ENCODE data around the gene TBX4. TPM values are rescaled to one million over a fixed set of nuclear protein-coding genes. Genes with fewer than 3 reads are reported as not detected.

TBX4 gene
- total and polyA plus RNA-seq, 2 of the 13 experiments (the other 11 are each of a cell fraction or from before 2014, with no cell fraction given), result 0.11 to 1.1 TPM

DNA sequence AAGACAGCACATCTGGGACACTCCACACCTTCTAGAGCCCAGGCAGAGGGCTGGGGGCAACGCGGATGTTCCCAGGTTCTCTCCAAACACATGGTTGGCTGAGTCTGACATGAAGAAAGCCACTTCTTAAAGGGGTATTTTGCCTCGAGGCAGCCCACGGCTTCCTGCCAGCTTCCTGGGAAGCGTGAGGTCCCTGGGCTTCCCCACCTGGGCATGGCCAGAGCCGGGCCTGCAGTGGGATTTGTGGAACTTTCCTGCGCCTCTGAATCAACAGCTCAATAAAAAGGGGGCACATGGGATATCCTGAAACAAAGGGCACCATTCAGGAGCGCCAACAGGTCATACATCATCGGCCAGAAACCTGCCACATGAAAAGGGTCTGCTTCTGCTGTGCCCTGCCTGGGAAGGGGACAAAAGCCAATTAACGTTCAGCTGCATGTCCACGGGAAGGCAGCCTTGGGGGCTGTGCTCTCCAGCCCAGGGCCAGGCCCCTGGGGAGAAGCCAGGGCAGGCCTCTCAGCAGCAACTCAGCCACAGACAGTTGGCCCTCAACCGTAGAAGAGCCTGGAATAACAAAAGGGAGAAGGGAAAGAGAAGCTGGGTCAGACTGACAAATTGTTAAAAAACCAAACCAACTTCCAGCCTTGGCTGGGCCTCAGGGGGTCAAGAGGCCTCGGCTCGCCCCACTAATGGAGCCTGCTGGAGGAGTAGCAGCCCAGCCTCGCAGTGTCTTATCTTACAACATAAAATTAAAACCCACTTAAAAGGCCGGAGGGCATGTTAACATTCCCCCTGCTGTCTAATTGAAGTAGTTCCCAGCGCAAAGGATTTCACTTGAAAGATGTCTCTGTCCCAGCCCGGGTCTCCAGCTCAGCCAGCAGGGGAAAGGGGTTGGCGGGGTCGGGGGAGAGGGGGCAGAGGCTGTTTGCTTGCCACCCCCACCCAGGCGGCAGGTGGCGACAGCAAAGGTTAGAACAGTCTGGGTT, 34.2 kb downstream of the TBX4 start:
- Histone ChIP-seq H3K79me2 (ENCODE audit: insufficient read depth, low read length) (no peaks in the 10 kb centered on the region), H4K20me1 (ENCODE audit: insufficient read depth, low read length) (no peaks in the 10 kb centered on the region), H3K27me3 (ENCODE audit: control insufficient read depth in 1 of 2, insufficient read depth in 2 of 2, low read length in 2 of 2) (no peaks in the 10 kb centered on the region), H3K4me3 (replicated peaks in 1 of 3; ENCODE audit: insufficient read depth in 1 of 3, low read depth in 2 of 3, low read length in 3 of 3) (no peak overlapping the region), H3K9ac (ENCODE audit: insufficient read depth, low read depth, low read length) (no peak overlapping the region), H3K4me2 (ENCODE audit: low read depth, low read length) (no peak overlapping the region), H3K27ac (ENCODE audit: extremely low read length, insufficient read depth, low read length) (no peak overlapping the region), H3K9me3 (ENCODE audit: low read length) (no peaks in the 10 kb centered on the region), H2AFZ (ENCODE audit: low read length) (no peak overlapping the region), H3K36me3 (replicated peaks in 1 of 2; ENCODE audit: control insufficient read depth in 1 of 2, insufficient read depth in 2 of 2, low read length in 2 of 2) (no peaks in the 10 kb centered on the region), H3K4me1 (ENCODE audit: insufficient read depth, low read length) (peaks cover 58% of the 10 kb centered on the region)
- no peak for ATAC-seq
- in situ Hi-C loops (cut with HindIII; ENCODE audit: extremely low pct_ligation_motif_present, low pct_unique_long_range_greater_than_20kb), result no loop called here
- intact Hi-C loops (cut with micrococcal nuclease; ENCODE audit: unreplicated experiment), result no loop called here
- no TSS peak for BruUV-seq (replicated peaks)
- FAIRE-seq, result no peak
- POLR2A ChIA-PET, result no interaction called here
- CTCF ChIA-PET (ENCODE audit: low intra/inter-chr PET ratio, low total read pairs), result no interaction called here
- DNase-seq (ENCODE audit: low spot score), result no peak
- WGBS (ENCODE audit: low lambda C conversion rate), result 87% methylated on average over 22 of the region's 22 CpGs
- TF ChIP-seq, protein P1, sequence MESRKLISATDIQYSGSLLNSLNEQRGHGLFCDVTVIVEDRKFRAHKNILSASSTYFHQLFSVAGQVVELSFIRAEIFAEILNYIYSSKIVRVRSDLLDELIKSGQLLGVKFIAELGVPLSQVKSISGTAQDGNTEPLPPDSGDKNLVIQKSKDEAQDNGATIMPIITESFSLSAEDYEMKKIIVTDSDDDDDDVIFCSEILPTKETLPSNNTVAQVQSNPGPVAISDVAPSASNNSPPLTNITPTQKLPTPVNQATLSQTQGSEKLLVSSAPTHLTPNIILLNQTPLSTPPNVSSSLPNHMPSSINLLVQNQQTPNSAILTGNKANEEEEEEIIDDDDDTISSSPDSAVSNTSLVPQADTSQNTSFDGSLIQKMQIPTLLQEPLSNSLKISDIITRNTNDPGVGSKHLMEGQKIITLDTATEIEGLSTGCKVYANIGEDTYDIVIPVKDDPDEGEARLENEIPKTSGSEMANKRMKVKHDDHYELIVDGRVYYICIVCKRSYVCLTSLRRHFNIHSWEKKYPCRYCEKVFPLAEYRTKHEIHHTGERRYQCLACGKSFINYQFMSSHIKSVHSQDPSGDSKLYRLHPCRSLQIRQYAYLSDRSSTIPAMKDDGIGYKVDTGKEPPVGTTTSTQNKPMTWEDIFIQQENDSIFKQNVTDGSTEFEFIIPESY (CRISPR knock-in tag; IDR thresholded peaks at IDR 0.05), result 0 out of 2 replicates have a peak, but pooled peaks have one; percentile 35
- TF ChIP-seq ZNF101 (CRISPR knock-in tag; IDR thresholded peaks at IDR 0.05; ENCODE audit: borderline replicate concordance, low read depth) (no peak), ZNF660 (CRISPR knock-in tag; IDR thresholded peaks at IDR 0.05; ENCODE audit: borderline replicate concordance, low read depth) (no peak), JDP2 (CRISPR knock-in tag; IDR thresholded peaks at IDR 0.05; ENCODE audit: borderline replicate concordance) (no peak), ZC3H4 (CRISPR knock-in tag; IDR thresholded peaks at IDR 0.05; ENCODE audit: borderline replicate concordance) (no peak), RFXANK (CRISPR knock-in tag; IDR thresholded peaks at IDR 0.05) (no peak), YEATS2 (CRISPR knock-in tag; IDR thresholded peaks at IDR 0.05; ENCODE audit: borderline replicate concordance) (no peak), GABPB1 (CRISPR knock-in tag; IDR thresholded peaks at IDR 0.05) (no peak), ZC3H13 (CRISPR knock-in tag; IDR thresholded peaks at IDR 0.05) (no peak), PAWR (CRISPR knock-in tag; IDR thresholded peaks at IDR 0.05; ENCODE audit: borderline replicate concordance) (no peak), ZNF883 (CRISPR knock-in tag; IDR thresholded peaks at IDR 0.05; ENCODE audit: not compliant biosample characterization) (peak; percentile 65)
- TF ChIP-seq, protein P2, sequence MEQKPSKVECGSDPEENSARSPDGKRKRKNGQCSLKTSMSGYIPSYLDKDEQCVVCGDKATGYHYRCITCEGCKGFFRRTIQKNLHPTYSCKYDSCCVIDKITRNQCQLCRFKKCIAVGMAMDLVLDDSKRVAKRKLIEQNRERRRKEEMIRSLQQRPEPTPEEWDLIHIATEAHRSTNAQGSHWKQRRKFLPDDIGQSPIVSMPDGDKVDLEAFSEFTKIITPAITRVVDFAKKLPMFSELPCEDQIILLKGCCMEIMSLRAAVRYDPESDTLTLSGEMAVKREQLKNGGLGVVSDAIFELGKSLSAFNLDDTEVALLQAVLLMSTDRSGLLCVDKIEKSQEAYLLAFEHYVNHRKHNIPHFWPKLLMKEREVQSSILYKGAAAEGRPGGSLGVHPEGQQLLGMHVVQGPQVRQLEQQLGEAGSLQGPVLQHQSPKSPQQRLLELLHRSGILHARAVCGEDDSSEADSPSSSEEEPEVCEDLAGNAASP (CRISPR knock-in tag; IDR thresholded peaks at IDR 0.05; ENCODE audit: borderline replicate concordance), result no peak
- TF ChIP-seq, protein P3, sequence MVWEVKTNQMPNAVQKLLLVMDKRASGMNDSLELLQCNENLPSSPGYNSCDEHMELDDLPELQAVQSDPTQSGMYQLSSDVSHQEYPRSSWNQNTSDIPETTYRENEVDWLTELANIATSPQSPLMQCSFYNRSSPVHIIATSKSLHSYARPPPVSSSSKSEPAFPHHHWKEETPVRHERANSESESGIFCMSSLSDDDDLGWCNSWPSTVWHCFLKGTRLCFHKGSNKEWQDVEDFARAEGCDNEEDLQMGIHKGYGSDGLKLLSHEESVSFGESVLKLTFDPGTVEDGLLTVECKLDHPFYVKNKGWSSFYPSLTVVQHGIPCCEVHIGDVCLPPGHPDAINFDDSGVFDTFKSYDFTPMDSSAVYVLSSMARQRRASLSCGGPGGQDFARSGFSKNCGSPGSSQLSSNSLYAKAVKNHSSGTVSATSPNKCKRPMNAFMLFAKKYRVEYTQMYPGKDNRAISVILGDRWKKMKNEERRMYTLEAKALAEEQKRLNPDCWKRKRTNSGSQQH (CRISPR knock-in tag; IDR thresholded peaks at IDR 0.05; ENCODE audit: low read depth), result no peak
- TF ChIP-seq, protein P4, sequence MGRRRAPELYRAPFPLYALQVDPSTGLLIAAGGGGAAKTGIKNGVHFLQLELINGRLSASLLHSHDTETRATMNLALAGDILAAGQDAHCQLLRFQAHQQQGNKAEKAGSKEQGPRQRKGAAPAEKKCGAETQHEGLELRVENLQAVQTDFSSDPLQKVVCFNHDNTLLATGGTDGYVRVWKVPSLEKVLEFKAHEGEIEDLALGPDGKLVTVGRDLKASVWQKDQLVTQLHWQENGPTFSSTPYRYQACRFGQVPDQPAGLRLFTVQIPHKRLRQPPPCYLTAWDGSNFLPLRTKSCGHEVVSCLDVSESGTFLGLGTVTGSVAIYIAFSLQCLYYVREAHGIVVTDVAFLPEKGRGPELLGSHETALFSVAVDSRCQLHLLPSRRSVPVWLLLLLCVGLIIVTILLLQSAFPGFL (CRISPR knock-in tag; IDR thresholded peaks at IDR 0.05), result no peak
- TF ChIP-seq, protein P5, sequence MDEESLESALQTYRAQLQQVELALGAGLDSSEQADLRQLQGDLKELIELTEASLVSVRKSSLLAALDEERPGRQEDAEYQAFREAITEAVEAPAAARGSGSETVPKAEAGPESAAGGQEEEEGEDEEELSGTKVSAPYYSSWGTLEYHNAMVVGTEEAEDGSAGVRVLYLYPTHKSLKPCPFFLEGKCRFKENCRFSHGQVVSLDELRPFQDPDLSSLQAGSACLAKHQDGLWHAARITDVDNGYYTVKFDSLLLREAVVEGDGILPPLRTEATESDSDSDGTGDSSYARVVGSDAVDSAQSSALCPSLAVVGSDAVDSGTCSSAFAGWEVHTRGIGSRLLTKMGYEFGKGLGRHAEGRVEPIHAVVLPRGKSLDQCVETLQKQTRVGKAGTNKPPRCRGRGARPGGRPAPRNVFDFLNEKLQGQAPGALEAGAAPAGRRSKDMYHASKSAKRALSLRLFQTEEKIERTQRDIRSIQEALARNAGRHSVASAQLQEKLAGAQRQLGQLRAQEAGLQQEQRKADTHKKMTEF (CRISPR knock-in tag; IDR thresholded peaks at IDR 0.05), result no peak

All from HepG2 (cell line).